SK-N-SH treated with all-trans-retinoic acid at 6 μM for 48 hours (cell line): ENCODE data around the gene TET3.

Source experiments
- ATAC-seq: fragments of 200-7000 bp; cut with Tn5 transposase; 3 replicates; pipeline ENCODE4 v1.9.1; 2020; ENCODE audit warnings: mild to moderate bottlenecking, moderate library complexity
- BACH2 ChIP-seq: fragments of 250-450 bp; sonication (Bioruptor Pico); IDR thresholded peaks from 2 replicates; pipeline ENCODE4 v1.9.0; 2021; ENCODE audit warnings: mild to moderate bottlenecking, borderline replicate concordance
- CREB5 ChIP-seq: fragments of 250-450 bp; sonication (Bioruptor Pico); IDR thresholded peaks from 2 replicates; pipeline ENCODE4 v1.5.1; 2020; ENCODE audit warnings: low read depth, mild to moderate bottlenecking, moderate library complexity
- CSDC2 ChIP-seq: fragments of 250-450 bp; sonication (Bioruptor Pico); IDR thresholded peaks from 2 replicates; pipeline ENCODE4 v1.5.0; 2020; ENCODE audit warnings: mild to moderate bottlenecking, moderate library complexity
- CSRNP3 ChIP-seq: fragments of 250-450 bp; sonication (Bioruptor Pico); IDR thresholded peaks from 2 replicates; pipeline ENCODE4 v1.5.1; 2021; ENCODE audit warnings: mild to moderate bottlenecking, moderate library complexity
- GLIS3 ChIP-seq: fragments of 250-450 bp; sonication (Bioruptor Pico); IDR thresholded peaks from 2 replicates; pipeline ENCODE4 v1.5.0; 2020; ENCODE audit warnings: mild to moderate bottlenecking, moderate library complexity
- ISL1 ChIP-seq: fragments of 250-450 bp; sonication (Bioruptor Pico); IDR thresholded peaks from 2 replicates; pipeline ENCODE4 v2.1.2; 2022; ENCODE audit warnings: mild to moderate bottlenecking, moderate library complexity
- POU6F1 ChIP-seq: fragments of 250-450 bp; sonication (Bioruptor Pico); IDR thresholded peaks from 2 replicates; pipeline ENCODE4 v1.8.0; 2021; ENCODE audit warnings: low read depth, mild to moderate bottlenecking, moderate library complexity, borderline replicate concordance
- PPARA ChIP-seq: fragments of 250-450 bp; sonication (Bioruptor Pico); IDR thresholded peaks from 2 replicates; pipeline ENCODE4 v1.5.0; 2020; ENCODE audit warnings: mild to moderate bottlenecking, borderline replicate concordance
- RARB ChIP-seq: fragments of 250-450 bp; sonication (Bioruptor Pico); IDR thresholded peaks from 2 replicates; pipeline ENCODE4 v1.8.0; 2021; ENCODE audit warnings: mild to moderate bottlenecking, moderate library complexity
- SNAI2 ChIP-seq: fragments of 250-450 bp; sonication (Bioruptor Pico); IDR thresholded peaks from 2 replicates; pipeline ENCODE4 v1.5.0; 2020; ENCODE audit warnings: mild to moderate bottlenecking, moderate library complexity
- TCF4 ChIP-seq: fragments of 250-450 bp; sonication (Bioruptor Pico); IDR thresholded peaks from 2 replicates; pipeline ENCODE4 v1.8.0; 2021; ENCODE audit warnings: mild to moderate bottlenecking, moderate library complexity, borderline replicate concordance
- TOX ChIP-seq: fragments of 250-450 bp; sonication (Bioruptor Pico); IDR thresholded peaks from 2 replicates; pipeline ENCODE4 v1.8.0; 2021; ENCODE audit warnings: mild to moderate bottlenecking, moderate library complexity, borderline replicate concordance
- ZFP30 ChIP-seq: fragments of 450-650 bp; formaldehyde crosslinking; IDR thresholded peaks from 2 replicates; pipeline ENCODE4 v1.5.0; 2022; ENCODE audit warnings: mild to moderate bottlenecking, moderate library complexity
- ZNF565 ChIP-seq: fragments of 450-650 bp; formaldehyde crosslinking; conservative IDR thresholded peaks from 2 replicates; pipeline ENCODE4 v1.5.0; 2020; ENCODE audit warnings: low read depth, mild to moderate bottlenecking, moderate library complexity
- ZNF70 ChIP-seq: fragments of 450-650 bp; formaldehyde crosslinking; IDR thresholded peaks from 2 replicates; pipeline ENCODE4 v1.5.0; 2020; ENCODE audit warnings: mild to moderate bottlenecking, moderate library complexity
- ZNF8 ChIP-seq: fragments of 450-650 bp; formaldehyde crosslinking; IDR thresholded peaks from 2 replicates; pipeline ENCODE4 v1.5.0; 2020; ENCODE audit warnings: mild to moderate bottlenecking, moderate library complexity
- TF ChIP-seq, protein P1 (sequence below): fragments of 250-450 bp; sonication (Bioruptor Pico); IDR thresholded peaks from 2 replicates; pipeline ENCODE4 v1.5.0; 2020; ENCODE audit warnings: mild to moderate bottlenecking, moderate library complexity

The TET3 gene

GRCh38 chr2:73993778-73994177 lies 9.1 kb downstream of the TET3 start:
- no peak for TF ChIP-seq CSRNP3
- no peak for TF ChIP-seq ZNF565 (CRISPR knock-in tag)
- TF ChIP-seq ZNF70 (CRISPR knock-in tag): no peak
- no peak for TF ChIP-seq PPARA (CRISPR knock-in tag)
- TF ChIP-seq POU6F1 (CRISPR knock-in tag): no peak
- no peak for TF ChIP-seq CREB5 (CRISPR knock-in tag)
- TF ChIP-seq ISL1: no peak
- no peak for TF ChIP-seq ZNF8 (CRISPR knock-in tag)
- TF ChIP-seq TCF4: no peak
- no peak for TF ChIP-seq TOX (CRISPR knock-in tag)
- TF ChIP-seq SNAI2: no peak
- no peak for TF ChIP-seq RARB (CRISPR knock-in tag)
- no peak for TF ChIP-seq CSDC2 (CRISPR knock-in tag)
- no peak for TF ChIP-seq GLIS3
- TF ChIP-seq, protein P1, sequence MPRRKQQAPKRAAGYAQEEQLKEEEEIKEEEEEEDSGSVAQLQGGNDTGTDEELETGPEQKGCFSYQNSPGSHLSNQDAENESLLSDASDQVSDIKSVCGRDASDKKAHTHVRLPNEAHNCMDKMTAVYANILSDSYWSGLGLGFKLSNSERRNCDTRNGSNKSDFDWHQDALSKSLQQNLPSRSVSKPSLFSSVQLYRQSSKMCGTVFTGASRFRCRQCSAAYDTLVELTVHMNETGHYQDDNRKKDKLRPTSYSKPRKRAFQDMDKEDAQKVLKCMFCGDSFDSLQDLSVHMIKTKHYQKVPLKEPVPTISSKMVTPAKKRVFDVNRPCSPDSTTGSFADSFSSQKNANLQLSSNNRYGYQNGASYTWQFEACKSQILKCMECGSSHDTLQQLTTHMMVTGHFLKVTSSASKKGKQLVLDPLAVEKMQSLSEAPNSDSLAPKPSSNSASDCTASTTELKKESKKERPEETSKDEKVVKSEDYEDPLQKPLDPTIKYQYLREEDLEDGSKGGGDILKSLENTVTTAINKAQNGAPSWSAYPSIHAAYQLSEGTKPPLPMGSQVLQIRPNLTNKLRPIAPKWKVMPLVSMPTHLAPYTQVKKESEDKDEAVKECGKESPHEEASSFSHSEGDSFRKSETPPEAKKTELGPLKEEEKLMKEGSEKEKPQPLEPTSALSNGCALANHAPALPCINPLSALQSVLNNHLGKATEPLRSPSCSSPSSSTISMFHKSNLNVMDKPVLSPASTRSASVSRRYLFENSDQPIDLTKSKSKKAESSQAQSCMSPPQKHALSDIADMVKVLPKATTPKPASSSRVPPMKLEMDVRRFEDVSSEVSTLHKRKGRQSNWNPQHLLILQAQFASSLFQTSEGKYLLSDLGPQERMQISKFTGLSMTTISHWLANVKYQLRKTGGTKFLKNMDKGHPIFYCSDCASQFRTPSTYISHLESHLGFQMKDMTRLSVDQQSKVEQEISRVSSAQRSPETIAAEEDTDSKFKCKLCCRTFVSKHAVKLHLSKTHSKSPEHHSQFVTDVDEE (CRISPR knock-in tag): no peak
- no peak for TF ChIP-seq ZFP30 (CRISPR knock-in tag)
- ATAC-seq: no peak

DNA sequence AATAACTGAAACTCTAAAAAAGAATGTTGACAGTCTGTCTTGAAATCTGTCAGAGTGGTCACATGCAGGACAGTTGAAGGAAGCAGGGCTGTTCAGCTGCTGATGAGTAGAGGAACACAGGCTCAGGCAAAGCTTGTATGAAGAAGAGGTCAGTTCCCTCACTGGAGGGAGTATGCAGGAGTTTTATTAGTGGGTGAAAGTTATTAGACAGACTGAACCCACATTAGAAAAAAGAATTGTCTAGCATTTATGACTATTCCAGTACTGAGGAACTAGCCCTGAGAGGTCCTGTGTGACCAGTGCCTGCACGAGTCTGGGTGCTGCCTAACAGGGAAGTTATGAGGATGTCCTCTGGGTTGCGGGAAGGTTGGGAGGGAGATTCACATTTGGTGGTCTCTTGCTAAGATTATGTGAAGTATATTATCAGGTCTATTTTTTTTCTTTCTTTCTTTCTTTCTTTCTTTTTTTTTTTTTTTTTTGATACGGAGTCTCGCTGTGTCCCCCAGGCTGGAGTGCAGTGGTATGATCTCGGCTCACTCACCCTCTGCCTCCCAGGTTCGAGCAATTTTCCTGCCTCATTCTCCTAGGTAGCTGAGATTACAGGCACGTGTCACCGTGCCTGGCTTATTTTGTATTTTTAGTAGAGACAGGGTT lies 9.6 kb downstream of the TET3 start:
- TF ChIP-seq ZNF565 (CRISPR knock-in tag): no peak
- ATAC-seq: no peak

- ATAC-seq: no peak; the same call in 2 of the 3 replicates
- TF ChIP-seq ZNF8 (CRISPR knock-in tag): no peak
- no peak for TF ChIP-seq SNAI2
- no peak for TF ChIP-seq CREB5 (CRISPR knock-in tag)
- TF ChIP-seq, protein P1 (CRISPR knock-in tag): no peak
- TF ChIP-seq TOX (CRISPR knock-in tag): no peak
- no peak for TF ChIP-seq ISL1
- TF ChIP-seq ZNF565 (CRISPR knock-in tag): no peak
- no peak for TF ChIP-seq BACH2 (CRISPR knock-in tag)
Observed at GRCh38 chr2:73995810-73996209, 11.1 kb downstream of the TET3 start.
